ENCODE data around the gene CSN1S1. TPM values are rescaled to one million over a fixed set of nuclear protein-coding genes. Genes with fewer than 3 reads are reported as not detected.

Gene CSN1S1
- total and polyA plus RNA-seq, 2 of the 13 experiments (the other 11 are each of a cell fraction or from before 2014, with no cell fraction given) = not detected

- TF ChIP-seq FOXP4 (CRISPR knock-in tag; IDR thresholded peaks at IDR 0.05) = peak; percentile 62
- no peak for TF ChIP-seq HNRNPLL (IDR thresholded peaks at IDR 0.05; ENCODE audit: low read depth, low read length, poor library complexity, severe bottlenecking)
- TF ChIP-seq HMG20A (CRISPR knock-in tag; IDR thresholded peaks at IDR 0.05; ENCODE audit: borderline replicate concordance) = peak; percentile 67; the same call in 1 of the 2 replicates
- TF ChIP-seq GZF1 (CRISPR knock-in tag; IDR thresholded peaks at IDR 0.05) = no peak
- no peak for TF ChIP-seq ZNF160 (CRISPR knock-in tag; IDR thresholded peaks at IDR 0.05)
- no peak for TF ChIP-seq ZNF18 (CRISPR knock-in tag; IDR thresholded peaks at IDR 0.05; ENCODE audit: insufficient replicate concordance)
- TF ChIP-seq ZNF543 (CRISPR knock-in tag; IDR thresholded peaks at IDR 0.05) = no peak
- no peak for TF ChIP-seq RBFOX2 (IDR thresholded peaks at IDR 0.05; ENCODE audit: low read depth, low read length)
- TF ChIP-seq ZSCAN21 (CRISPR knock-in tag; IDR thresholded peaks at IDR 0.05; ENCODE audit: borderline replicate concordance) = no peak
- TF ChIP-seq ZNF883 (CRISPR knock-in tag; IDR thresholded peaks at IDR 0.05; ENCODE audit: not compliant biosample characterization) = no peak
- TF ChIP-seq ZNF766 (CRISPR knock-in tag; IDR thresholded peaks at IDR 0.05; ENCODE audit: borderline replicate concordance) = no peak
- TF ChIP-seq ZBTB8A (CRISPR knock-in tag; IDR thresholded peaks at IDR 0.05; ENCODE audit: borderline replicate concordance, low read depth) = no peak
- peak; percentile 82; the same call in 1 of the 2 replicates for TF ChIP-seq ZSCAN31 (CRISPR knock-in tag; IDR thresholded peaks at IDR 0.05; ENCODE audit: low read depth)
- peak; percentile 81 for TF ChIP-seq GATAD2A (CRISPR knock-in tag; IDR thresholded peaks at IDR 0.05)
- no peak for TF ChIP-seq ZNF460 (CRISPR knock-in tag; IDR thresholded peaks at IDR 0.05; ENCODE audit: borderline replicate concordance)
- 0 out of 2 replicates have a peak, but pooled peaks have one; percentile 39 for TF ChIP-seq HNF1A (IDR thresholded peaks at IDR 0.05; ENCODE audit: low read depth)
- no peak; the same call in 1 of the 2 replicates for TF ChIP-seq HNF1A (CRISPR knock-in tag; IDR thresholded peaks at IDR 0.05; ENCODE audit: borderline replicate concordance)
- no peak for TF ChIP-seq AGO1 (IDR thresholded peaks at IDR 0.05; ENCODE audit: low read depth, low read length, poor library complexity, severe bottlenecking)
- no peak for TF ChIP-seq GLMP (CRISPR knock-in tag; IDR thresholded peaks at IDR 0.05; ENCODE audit: borderline replicate concordance)
- peak; percentile 49; the same call in 1 of the 2 replicates for TF ChIP-seq SMAD3 (CRISPR knock-in tag; IDR thresholded peaks at IDR 0.05)
- peak; percentile 77 to 89 for TF ChIP-seq MAFK (conservative IDR thresholded peaks at IDR 0.05 in 1 of 2, IDR thresholded peaks at IDR 0.05 in 1 of 2; ENCODE audit: low read length in 2 of 2)
- TF ChIP-seq NR2F6 (IDR thresholded peaks at IDR 0.05) = no peak
- TF ChIP-seq NR2F6 (CRISPR knock-in tag; IDR thresholded peaks at IDR 0.05) = no peak
Measured at GRCh38 chr4:69984030-69984443, 53.2 kb downstream of the CSN1S1 start (continued).

Data from HepG2 (cell line).